GM21515 (cell line): Measurements from ENCODE around the gene MBD3L3.
"Not testable (repeated sequence)": the region's sequence is repeated elsewhere in the genome, so short reads cannot be mapped to it uniquely, and the experiment has no call there.

Experiments used
- ATAC-seq: cut with Tn5 transposase; IDR thresholded peaks from one replicate; pipeline ENCODE4 v1.9.1; 2021; ENCODE audit not compliant: unreplicated experiment

MBD3L3 gene

DNA sequence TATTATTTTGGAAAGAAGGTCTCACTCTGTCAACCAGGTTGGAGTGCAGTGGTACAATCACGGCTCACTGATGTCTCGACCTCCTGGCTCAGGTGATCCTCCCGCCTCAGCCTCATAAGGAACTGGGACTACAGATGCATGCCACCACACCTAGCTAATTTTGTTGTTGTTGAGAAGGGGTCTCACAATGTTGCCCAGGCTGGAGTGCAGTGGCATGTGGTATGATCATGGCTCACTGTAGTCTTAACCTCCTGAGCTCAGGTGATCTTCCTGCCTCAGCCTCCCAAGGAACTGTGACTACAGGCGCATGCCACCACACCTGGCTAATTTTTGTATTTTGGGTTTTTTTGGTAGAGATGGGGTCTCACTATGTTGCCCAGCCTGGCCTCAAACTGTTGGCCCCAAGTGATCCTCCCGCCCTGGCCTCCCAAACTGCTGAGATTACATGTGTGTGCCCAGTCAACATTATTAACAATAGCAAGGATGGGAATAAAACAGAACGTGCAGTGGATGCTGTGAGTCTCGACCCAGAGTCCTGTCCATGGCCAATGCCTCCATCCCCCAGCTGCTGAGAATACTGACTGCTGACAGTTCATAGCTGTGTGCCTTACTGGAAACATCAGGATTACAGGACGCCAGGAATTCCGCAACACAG is 5.4 kb upstream of the MBD3L3 start:
- ATAC-seq: no peak

DNA sequence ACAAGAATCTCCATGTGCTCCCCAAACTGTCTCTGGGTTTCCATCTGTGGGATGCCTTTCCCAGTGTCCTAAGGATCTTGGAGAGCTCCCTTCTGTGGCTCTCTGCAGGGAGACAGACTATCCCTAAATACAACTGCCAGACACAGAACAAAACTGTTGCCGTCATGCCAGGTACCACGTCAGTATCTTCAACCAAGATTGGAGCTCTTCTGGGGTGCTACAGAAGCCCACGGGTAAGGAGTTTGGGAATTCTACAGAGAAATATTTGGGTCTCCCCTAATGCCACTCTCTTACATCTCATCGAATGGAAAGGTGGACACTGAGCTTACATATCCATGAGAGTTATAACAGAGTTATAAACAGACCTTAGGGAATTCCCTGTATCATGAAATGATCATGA is 4.9 kb upstream of the MBD3L3 start:
- no peak for ATAC-seq

DNA sequence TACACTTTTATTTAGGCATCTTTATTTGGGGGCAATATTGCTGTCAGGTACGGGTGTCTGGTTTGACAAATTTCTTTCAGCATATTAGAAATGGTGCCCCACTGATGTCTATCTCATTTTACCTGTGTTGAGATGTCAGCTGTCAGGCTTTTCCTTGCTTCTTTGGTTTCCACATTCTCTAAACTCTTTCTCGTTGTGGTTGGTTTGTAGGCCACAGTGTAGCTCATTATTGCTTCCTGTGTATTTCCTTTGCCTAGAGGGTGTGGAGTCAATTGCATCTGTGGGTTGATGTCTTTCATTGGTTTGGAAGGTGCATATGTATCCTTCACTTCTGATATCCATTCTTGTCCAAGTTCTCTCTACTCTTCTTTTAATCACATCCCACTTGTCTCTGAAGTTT is 1.5 kb upstream of the MBD3L3 start:
- not testable (repeated sequence) for ATAC-seq

DNA sequence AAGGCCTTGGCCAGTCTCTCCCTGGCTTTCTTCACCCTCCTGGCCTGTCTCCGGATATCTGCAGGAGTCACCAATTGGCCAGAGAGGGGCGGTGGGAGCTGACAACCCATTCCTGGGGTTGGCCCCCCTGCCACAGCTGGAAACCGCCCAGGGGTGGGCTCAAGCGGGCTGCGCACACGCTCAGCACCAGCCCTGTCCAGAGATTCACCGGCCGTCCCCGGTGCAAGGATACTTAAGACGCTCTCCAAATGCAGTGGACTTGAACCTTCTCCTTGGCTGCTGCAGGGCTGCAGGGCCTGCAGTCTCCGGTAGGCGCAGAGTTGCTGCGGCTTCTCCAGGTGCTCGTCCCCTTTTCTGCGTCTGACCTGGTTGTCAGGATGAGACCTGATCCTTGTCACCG is 2.1 kb downstream of the MBD3L3 start:
- ATAC-seq: not testable (repeated sequence)

DNA sequence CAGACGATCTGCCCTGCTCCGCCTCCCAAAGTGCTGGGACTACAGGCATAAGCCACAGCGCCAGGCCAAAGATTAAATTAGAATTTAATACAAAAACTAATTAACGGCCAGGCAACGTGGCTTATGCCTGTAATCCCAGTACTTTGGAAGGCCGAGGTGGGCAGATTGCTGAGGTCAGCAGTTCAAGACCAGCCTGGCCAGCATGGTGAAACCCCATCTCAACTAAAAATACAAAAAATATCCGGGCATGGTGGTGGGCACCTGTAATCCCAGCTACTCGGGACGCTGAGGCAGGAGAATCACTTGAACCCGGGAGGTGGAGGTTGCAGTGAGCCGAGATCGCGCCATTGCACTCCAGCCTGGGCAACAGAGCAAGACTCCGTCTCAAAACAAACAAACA is 2.8 kb downstream of the MBD3L3 start:
- not testable (repeated sequence) for ATAC-seq

DNA sequence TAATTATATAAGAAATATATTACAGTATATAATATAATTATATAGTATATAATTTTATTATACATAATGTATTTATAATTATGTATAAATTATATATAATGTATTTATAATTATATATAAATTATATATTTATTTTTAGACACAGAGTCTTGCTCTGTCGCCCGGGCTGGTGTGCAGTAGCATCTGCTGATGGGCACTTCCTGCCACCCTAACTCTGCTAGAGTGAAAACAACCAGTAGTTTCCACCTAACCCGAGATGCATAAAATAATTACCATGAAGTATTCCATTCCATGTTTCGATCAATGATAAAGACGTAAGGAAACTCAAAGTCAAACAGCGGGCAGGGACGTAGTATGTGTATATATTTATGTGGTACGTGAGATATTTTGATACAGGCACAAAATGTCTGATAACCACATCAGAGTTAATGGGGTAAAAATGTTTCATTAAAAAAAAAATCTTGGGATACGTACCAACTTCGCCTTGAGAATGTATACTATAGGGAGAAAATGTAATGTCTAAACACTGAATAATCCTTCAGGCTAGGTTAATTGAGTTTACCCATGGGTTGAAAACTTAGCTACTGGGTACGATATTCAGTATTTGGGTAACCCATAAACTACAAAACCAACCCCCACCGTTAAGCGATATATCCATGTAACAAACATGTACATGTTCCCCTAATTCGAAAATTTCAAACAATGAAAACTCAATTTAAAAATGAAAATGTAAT is 3.7 kb downstream of the MBD3L3 start:
- ATAC-seq: not testable (repeated sequence)

DNA sequence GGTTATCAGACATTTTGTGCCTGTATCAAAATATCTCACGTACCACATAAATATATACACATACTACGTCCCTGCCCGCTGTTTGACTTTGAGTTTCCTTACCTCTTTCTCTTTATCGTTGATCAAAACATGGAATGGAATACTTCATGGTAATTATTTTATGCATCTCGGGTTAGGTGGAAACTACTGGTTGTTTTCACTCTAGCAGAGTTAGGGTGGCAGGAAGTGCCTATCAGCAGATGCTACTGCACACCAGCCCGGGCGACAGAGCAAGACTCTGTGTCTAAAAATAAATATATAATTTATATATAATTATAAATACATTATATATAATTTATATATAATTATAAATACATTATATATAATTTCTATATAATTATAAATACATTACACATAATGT is 5.6 kb downstream of the MBD3L3 start:
- ATAC-seq: not testable (repeated sequence)

DNA sequence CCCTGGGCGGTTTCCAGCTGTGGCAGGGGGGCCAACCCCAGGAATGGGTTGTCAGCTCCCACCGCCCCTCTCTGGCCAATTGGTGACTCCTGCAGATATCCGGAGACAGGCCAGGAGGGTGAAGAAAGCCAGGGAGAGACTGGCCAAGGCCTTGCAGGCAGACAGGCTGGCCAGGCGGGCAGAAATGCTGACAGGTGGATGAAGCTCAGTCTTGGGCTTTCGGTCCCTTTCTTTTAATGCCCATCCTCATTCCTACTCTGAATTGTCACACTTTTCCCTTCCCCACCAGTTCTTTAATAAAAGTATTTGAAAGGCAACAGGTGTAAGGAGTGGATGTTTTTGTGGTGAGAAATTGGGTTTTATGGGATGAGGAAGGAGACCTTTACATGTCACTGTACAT is 7.1 kb downstream of the MBD3L3 start:
- not testable (repeated sequence) for ATAC-seq

DNA sequence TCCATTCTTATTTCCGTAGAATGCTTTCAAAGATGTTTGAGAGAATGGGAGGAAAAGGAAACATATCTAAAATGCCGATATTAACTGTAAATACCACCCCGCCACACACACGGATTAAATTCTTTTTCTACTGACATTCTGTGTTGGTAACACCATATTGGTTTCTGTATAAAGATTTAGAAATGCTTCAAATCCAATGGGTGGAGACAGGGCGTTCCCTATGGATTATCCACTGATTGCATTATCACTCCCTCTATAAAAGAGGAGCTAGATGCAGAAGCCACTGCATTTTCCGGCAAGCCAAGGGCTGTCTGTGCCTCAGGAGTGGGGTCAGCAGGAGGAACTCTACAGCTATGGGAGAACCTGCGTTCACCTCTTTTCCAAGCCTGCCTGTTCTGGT is 9.5 kb downstream of the MBD3L3 start, which contains the start of gene MBD3L2:
MBD3L2 (plus strand) TSS at position 301 of the 400 bp plus-strand sequence; CDS start at position 354, 53 bp downstream.
- not testable (repeated sequence) for ATAC-seq

DNA sequence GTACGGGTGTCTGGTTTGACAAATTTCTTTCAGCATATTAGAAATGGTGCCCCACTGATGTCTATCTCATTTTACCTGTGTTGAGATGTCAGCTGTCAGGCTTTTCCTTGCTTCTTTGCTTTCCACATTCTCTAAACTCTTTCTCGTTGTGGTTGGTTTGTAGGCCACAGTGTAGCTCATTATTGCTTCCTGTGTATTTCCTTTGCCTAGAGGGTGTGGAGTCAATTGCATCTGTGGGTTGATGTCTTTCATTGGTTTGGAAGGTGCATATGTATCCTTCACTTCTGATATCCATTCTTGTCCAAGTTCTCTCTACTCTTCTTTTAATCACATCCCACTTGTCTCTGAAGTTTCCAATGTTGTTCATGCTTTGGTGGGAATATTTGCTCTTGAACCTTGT is 16.9 kb downstream of the MBD3L3 start:
- ATAC-seq: not testable (repeated sequence)

DNA sequence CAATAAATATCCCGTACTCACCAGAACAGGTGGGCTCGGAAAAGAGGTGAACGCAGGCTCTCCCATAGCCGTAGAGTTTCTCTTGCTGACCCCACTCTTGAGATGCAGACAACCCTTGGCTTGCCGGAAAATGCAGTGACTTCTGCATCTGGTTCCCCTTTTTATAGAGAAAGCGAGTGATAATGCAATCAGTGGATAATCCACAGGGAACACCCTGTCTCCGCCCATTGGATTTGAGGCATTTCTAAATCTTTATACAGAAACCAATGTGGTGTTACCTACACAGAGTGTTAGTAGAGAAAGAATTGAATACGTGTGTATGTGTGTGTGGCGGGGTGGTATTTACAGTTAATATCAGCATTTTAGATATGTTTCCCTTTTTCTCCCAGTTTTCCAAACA is 18.4 kb downstream of the MBD3L3 start, which contains the start of gene MBD3L4:
MBD3L4 (minus strand) TSS at position 101 of the 400 bp plus-strand sequence; CDS start at position 66, 35 bp downstream.
- not testable (repeated sequence) for ATAC-seq

DNA sequence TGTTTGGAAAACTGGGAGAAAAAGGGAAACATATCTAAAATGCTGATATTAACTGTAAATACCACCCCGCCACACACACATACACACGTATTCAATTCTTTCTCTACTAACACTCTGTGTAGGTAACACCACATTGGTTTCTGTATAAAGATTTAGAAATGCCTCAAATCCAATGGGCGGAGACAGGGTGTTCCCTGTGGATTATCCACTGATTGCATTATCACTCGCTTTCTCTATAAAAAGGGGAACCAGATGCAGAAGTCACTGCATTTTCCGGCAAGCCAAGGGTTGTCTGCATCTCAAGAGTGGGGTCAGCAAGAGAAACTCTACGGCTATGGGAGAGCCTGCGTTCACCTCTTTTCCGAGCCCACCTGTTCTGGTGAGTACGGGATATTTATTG is 28.2 kb downstream of the MBD3L3 start, which contains the start of gene MBD3L5:
MBD3L5 (plus strand) TSS at position 301 of the 400 bp plus-strand sequence; CDS start at position 335, 34 bp downstream.
- not testable (repeated sequence) for ATAC-seq

DNA sequence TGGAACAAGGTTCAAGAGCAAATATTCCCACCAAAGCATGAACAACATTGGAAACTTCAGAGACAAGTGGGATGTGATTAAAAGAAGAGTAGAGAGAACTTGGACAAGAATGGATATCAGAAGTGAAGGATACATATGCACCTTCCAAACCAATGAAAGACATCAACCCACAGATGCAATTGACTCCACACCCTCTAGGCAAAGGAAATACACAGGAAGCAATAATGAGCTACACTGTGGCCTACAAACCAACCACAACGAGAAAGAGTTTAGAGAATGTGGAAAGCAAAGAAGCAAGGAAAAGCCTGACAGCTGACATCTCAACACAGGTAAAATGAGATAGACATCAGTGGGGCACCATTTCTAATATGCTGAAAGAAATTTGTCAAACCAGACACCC is 29.7 kb downstream of the MBD3L3 start:
- not testable (repeated sequence) for ATAC-seq

DNA sequence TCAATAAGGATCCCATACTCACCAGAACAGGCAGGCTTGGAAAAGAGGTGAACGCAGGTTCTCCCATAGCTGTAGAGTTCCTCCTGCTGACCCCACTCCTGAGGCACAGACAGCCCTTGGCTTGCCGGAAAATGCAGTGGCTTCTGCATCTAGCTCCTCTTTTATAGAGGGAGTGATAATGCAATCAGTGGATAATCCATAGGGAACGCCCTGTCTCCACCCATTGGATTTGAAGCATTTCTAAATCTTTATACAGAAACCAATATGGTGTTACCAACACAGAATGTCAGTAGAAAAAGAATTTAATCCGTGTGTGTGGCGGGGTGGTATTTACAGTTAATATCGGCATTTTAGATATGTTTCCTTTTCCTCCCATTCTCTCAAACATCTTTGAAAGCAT is 37.1 kb downstream of the MBD3L3 start, which contains the start of gene MBD3L2B:
MBD3L2B (minus strand) TSS at position 101 of the 400 bp plus-strand sequence; CDS start at position 67, 34 bp downstream.
- not testable (repeated sequence) for ATAC-seq

DNA sequence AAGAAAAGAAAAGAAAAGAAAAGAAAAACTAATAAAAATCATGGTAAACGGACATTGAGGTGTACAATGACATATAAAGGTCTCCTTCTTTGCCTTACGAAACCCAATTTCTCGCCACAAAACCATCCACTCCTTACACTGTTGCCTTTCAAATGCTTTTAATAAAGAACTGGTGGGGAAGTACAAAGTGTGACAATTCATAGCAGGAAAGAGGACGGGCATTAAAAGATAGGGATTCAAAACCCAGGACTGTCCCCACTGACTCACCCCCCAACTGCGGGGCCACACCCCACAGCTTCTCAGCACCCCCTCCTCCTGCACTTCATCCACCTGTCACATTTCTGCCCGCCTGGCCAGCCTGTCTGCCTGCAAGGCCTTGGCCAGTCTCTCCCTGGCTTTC is 39.6 kb downstream of the MBD3L3 start:
- no peak for ATAC-seq

DNA sequence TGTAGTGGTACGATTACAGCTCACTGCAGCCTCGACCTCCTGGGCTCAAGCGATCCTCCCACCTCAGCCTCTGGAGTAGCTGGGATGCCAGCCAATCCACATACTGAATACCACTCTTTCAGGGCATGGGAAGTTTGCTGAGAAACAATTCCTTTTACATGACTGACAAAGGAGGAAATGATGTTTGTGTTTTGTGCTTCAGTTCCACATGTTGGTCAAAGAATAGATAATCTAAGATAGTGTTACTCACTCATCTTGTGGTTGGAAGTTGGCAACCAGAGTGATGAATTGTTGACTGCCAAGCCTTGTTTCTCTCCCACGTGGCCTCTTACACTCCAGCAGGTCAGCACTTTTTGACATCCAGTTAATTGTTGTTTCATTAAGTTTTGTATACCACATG is 44.8 kb downstream of the MBD3L3 start:
- ATAC-seq: no peak

DNA sequence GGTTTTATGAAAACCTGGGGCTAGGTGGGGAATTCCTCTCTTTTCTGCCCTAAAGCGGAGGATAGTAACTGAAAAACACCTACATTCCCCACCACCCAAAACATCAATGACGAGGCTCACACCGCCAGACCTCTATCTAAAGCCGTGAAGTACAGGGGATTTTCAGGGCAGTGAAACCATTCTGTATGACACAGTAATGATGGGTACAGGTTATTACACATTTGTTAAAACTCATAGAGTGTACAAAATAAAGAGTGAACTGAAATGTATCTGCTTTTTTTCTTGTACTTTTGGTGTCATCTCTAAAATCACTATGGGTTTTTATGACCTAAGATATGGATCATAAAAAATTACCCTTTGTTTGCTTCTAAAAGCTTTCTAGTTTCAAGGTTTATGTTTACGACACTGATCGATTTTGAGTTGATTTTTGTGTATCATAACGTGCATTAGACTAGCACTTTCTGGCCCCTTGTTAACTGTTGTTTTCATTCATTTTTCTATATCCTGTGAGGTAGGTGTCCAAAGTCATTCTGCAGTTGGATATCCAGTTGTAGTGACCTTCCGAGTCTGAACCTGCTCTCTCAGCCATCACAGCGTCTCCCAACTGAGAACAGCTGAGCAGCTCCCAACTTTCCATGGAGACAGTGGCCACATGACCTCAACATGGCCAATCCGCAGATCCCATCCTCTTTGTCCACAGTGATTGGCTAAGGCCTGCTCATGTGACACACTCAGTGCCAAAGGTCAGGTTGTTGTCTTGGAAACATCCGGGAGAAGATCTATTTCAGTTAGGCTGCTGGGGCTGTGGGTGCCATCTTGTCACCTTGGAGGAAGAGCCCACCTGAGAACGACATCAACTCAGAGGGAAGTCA is 47.5 kb downstream of the MBD3L3 start:
- no peak for ATAC-seq

DNA sequence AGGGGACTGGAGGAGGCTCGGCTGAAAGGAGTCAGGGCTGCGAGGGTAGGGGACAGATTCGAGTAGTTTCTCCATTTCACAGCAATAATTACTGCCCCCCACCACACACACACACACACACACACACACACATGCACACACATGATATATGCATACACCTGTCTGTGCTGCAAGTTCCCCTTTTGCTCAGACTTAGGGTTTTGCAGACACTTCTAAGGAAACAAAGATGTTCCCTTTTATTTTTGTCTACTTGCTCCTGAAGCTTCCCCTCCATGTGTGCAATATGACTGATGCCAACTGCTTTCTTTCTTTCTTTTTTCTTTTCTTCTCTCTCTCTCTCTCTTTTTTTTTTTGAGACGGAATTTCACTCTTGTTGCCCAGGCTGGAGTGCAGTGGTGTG is 50.6 kb downstream of the MBD3L3 start:
- no peak for ATAC-seq
